ENCODE results near the gene ABLIM1. TPM values are rescaled to one million over a fixed set of nuclear protein-coding genes. Genes with fewer than 3 reads are reported as not detected.

ABLIM1 gene
- total RNA-seq, 1 experiment from 2014 or later: 89.4 TPM

GRCh38 chr10:114685456-114685855 is 27.4 kb upstream of the ABLIM1 start:
- no TSS peak for BruUV-seq (replicated peaks)
- no peak for DNase-seq
- TF ChIP-seq CTCF (IDR thresholded peaks at IDR 0.05; ENCODE audit: unreplicated experiment): no peak
- intact Hi-C loops (cut with micrococcal nuclease; ENCODE audit: unreplicated experiment): no loop called here
- H3K4me1 Mint-ChIP-seq (ENCODE audit: low read depth, unreplicated experiment): peaks cover 58% of the 10 kb centered on the region
- CTCF ChIA-PET: interaction anchor here (0.6 to 1.2 kb wide), 2 partner anchors 51 to 74 kb away, joined by 3 read pairs; no protein-coding TSS in a partner anchor
- H3K9me3 Mint-ChIP-seq (ENCODE audit: low read depth, unreplicated experiment): no peaks in the 10 kb centered on the region
- H3K27me3 Mint-ChIP-seq (ENCODE audit: unreplicated experiment): no peaks in the 10 kb centered on the region
- H3K4me3 Mint-ChIP-seq (ENCODE audit: low read depth, unreplicated experiment): peak overlapping the region; percentile 62
- H3K36me3 Mint-ChIP-seq (ENCODE audit: insufficient read depth, unreplicated experiment): peaks cover 6% of the 10 kb centered on the region
- peak overlapping the region; percentile 86 for H3K27ac Mint-ChIP-seq (ENCODE audit: unreplicated experiment)

DNA sequence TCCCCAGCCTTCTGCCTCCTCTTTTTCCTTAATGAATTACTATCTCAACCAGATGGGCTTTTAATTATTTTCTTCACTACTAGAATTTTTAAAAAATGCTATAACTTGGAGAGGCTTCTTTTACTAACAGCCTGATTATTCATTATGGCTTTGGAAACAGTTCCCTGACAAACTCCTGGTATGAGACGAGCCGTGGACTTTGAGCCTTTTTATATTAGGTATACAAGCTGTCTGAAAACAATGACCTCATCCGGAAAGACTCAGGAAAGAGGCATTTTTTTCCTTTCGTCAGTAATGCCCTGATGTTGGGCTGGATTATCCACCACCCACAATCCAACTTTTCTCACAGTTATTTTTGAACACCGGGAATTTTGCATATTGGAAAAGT is 26.7 kb upstream of the ABLIM1 start:
- Mint-ChIP-seq H3K27ac (ENCODE audit: unreplicated experiment) (peak overlapping the region; percentile 86), H3K9me3 (ENCODE audit: low read depth, unreplicated experiment) (no peaks in the 10 kb centered on the region), H3K4me1 (ENCODE audit: low read depth, unreplicated experiment) (peaks cover 58% of the 10 kb centered on the region), H3K27me3 (ENCODE audit: unreplicated experiment) (no peaks in the 10 kb centered on the region), H3K36me3 (ENCODE audit: insufficient read depth, unreplicated experiment) (peaks cover 6% of the 10 kb centered on the region), H3K4me3 (ENCODE audit: low read depth, unreplicated experiment) (peak overlapping the region; percentile 62)
- BruUV-seq (replicated peaks): no TSS peak
- intact Hi-C loops (cut with micrococcal nuclease; ENCODE audit: unreplicated experiment): no loop called here
- CTCF ChIA-PET: interaction anchor here (0.6 to 1.2 kb wide), 2 partner anchors 50 to 73 kb away, joined by 3 read pairs; no protein-coding TSS in a partner anchor
- no peak for DNase-seq
- TF ChIP-seq CTCF (IDR thresholded peaks at IDR 0.05; ENCODE audit: unreplicated experiment): no peak

DNA sequence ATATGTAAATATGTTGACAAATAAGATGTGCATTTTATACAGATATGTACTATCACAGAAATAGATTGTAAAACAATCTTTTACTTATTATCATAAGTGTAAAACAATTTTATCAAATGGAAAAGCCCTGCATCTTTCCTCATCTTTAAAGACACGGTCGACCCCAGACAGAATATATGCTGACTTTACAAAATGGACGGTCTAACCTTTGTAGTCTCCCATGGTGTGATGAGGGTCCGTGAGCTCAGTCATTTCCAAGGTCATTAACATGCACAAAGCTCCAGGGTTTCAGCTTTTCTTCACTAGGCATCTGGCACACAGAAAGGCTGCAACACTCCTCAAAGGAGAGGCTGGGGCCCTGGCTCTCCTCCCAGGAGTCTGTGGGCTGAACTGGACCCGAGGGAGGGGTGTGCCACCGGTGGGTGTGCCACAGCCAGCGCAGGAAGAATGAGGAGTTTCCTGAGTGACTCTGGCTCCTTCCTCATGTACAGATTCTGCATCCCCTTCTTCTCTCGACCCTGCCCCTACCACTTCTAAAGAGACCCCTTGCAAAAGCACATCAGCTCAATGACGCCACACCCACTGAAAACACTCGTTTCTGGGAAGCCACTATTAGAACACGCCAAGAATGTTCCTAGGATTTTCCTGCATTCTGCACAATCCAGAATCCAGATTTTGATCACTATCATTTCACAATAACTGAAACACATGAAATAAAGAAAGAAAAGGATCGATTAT is 26.2 kb upstream of the ABLIM1 start:
- no peak for TF ChIP-seq CTCF (IDR thresholded peaks at IDR 0.05; ENCODE audit: unreplicated experiment)
- TSS peak; percentile 67 for BruUV-seq (replicated peaks)

DNA sequence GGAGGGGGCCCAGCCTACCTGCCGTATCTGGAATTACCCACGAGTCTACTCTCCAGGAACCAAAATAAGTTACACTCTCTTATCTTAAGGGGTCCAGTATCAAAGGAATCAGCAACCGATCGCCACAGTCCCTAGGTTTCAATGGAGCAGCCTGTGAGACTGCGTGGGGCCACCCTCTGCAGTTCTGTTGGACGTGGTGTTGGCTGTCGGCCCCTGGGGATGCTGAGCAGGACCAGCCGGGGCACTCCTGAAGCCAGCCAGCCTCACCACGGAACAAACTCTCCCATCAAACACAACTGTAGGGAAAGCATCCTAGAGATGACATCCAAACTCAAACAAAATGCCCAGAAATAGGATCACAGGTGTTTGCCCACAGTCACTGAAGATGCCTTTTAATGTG is 25.5 kb upstream of the ABLIM1 start:
- H3K27ac Mint-ChIP-seq (ENCODE audit: unreplicated experiment): peak overlapping the region; percentile 86
- no peaks in the 10 kb centered on the region for H3K9me3 Mint-ChIP-seq (ENCODE audit: low read depth, unreplicated experiment)
- intact Hi-C loops (cut with micrococcal nuclease; ENCODE audit: unreplicated experiment): no loop called here
- DNase-seq: no peak
- H3K4me1 Mint-ChIP-seq (ENCODE audit: low read depth, unreplicated experiment): peaks cover 65% of the 10 kb centered on the region
- CTCF ChIA-PET: no interaction called here
- H3K36me3 Mint-ChIP-seq (ENCODE audit: insufficient read depth, unreplicated experiment): peaks cover 6% of the 10 kb centered on the region
- no peak for TF ChIP-seq CTCF (IDR thresholded peaks at IDR 0.05; ENCODE audit: unreplicated experiment)
- no TSS peak for BruUV-seq (replicated peaks)
- H3K27me3 Mint-ChIP-seq (ENCODE audit: unreplicated experiment): no peaks in the 10 kb centered on the region
- peak overlapping the region; percentile 62 for H3K4me3 Mint-ChIP-seq (ENCODE audit: low read depth, unreplicated experiment)

More for the DNA sequence above, 26.2 kb upstream of the ABLIM1 start:
- no peaks in the 10 kb centered on the region for H3K27me3 Mint-ChIP-seq (ENCODE audit: unreplicated experiment)
- intact Hi-C loops (cut with micrococcal nuclease; ENCODE audit: unreplicated experiment): no loop called here
- H3K36me3 Mint-ChIP-seq (ENCODE audit: insufficient read depth, unreplicated experiment): peaks cover 6% of the 10 kb centered on the region
- peak overlapping the region; percentile 86 for H3K27ac Mint-ChIP-seq (ENCODE audit: unreplicated experiment)
- peak overlapping the region; percentile 62 for H3K4me3 Mint-ChIP-seq (ENCODE audit: low read depth, unreplicated experiment)
- DNase-seq: peak; percentile 53
- peaks cover 59% of the 10 kb centered on the region for H3K4me1 Mint-ChIP-seq (ENCODE audit: low read depth, unreplicated experiment)
- CTCF ChIA-PET: no interaction called here
- H3K9me3 Mint-ChIP-seq (ENCODE audit: low read depth, unreplicated experiment): no peaks in the 10 kb centered on the region
